ENCODE data around the gene ALG14. TPM values are rescaled to one million over a fixed set of nuclear protein-coding genes. Genes with fewer than 3 reads are reported as not detected.
A peak's percentile ranks its signal among the peaks of the same experiment; 100 is the strongest.
"Not testable (repeated sequence)": the region's sequence is repeated elsewhere in the genome, so short reads cannot be mapped to it uniquely, and the experiment has no call there.

The ALG14 gene
- total and polyA plus RNA-seq, 2 donors from 2014 or later, result 8.6 to 11.3 TPM

- H3K4me1 ChIP-seq (ENCODE audit: control insufficient read depth in 2 of 3, insufficient read depth in 2 of 3, low read depth in 1 of 3, low read length in 3 of 3); H3K27ac ChIP-seq (ENCODE audit: low read depth in 2 of 2, low read length in 2 of 2); H3K36me3 ChIP-seq (ENCODE audit: control insufficient read depth in 2 of 3, insufficient read depth in 3 of 3, low read length in 3 of 3); DNase-seq; H3K9me3 ChIP-seq (ENCODE audit: control insufficient read depth in 2 of 3, insufficient read depth in 1 of 3, low read length in 3 of 3); H3K27me3 ChIP-seq (ENCODE audit: control insufficient read depth, insufficient read depth, low read length); FAIRE-seq; H3K4me3 ChIP-seq (ENCODE audit: low read length in 3 of 3); H3K9ac ChIP-seq (ENCODE audit: low read length in 3 of 3); intact Hi-C loops (cut with DNase I): not testable (repeated sequence)
Observed at GRCh38 chr1:95091290-95091689, 18.5 kb upstream of the ALG14 start.

- no peak overlapping the region for H3K27ac ChIP-seq (ENCODE audit: low read depth in 2 of 2, low read length in 2 of 2)
- no peaks in the 10 kb centered on the region for H3K9me3 ChIP-seq (ENCODE audit: control insufficient read depth in 2 of 3, insufficient read depth in 1 of 3, low read length in 3 of 3)
- no peaks in the 10 kb centered on the region for H3K27me3 ChIP-seq (ENCODE audit: control insufficient read depth, insufficient read depth, low read length)
- TF ChIP-seq, protein P1, sequence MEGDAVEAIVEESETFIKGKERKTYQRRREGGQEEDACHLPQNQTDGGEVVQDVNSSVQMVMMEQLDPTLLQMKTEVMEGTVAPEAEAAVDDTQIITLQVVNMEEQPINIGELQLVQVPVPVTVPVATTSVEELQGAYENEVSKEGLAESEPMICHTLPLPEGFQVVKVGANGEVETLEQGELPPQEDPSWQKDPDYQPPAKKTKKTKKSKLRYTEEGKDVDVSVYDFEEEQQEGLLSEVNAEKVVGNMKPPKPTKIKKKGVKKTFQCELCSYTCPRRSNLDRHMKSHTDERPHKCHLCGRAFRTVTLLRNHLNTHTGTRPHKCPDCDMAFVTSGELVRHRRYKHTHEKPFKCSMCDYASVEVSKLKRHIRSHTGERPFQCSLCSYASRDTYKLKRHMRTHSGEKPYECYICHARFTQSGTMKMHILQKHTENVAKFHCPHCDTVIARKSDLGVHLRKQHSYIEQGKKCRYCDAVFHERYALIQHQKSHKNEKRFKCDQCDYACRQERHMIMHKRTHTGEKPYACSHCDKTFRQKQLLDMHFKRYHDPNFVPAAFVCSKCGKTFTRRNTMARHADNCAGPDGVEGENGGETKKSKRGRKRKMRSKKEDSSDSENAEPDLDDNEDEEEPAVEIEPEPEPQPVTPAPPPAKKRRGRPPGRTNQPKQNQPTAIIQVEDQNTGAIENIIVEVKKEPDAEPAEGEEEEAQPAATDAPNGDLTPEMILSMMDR (IDR thresholded peaks at IDR 0.05; ENCODE audit: borderline replicate concordance, extremely low read depth, insufficient read depth), result no peak
- no peak for FAIRE-seq
- no peak for DNase-seq
- no peak overlapping the region for H3K4me3 ChIP-seq (ENCODE audit: low read length in 3 of 3)
- intact Hi-C loops (cut with DNase I), result no loop called here
- no peaks in the 10 kb centered on the region for H3K36me3 ChIP-seq (ENCODE audit: control insufficient read depth in 2 of 3, insufficient read depth in 3 of 3, low read length in 3 of 3)
- no peak overlapping the region for H3K9ac ChIP-seq (ENCODE audit: low read length in 3 of 3)
- H3K4me1 ChIP-seq (ENCODE audit: control insufficient read depth in 2 of 3, insufficient read depth in 2 of 3, low read depth in 1 of 3, low read length in 3 of 3), result peaks cover 0 to 3% (median 0%) of the 10 kb centered on the region in 3 donors
Observed at GRCh38 chr1:95089650-95090287, 17.0 kb upstream of the ALG14 start.

DNA sequence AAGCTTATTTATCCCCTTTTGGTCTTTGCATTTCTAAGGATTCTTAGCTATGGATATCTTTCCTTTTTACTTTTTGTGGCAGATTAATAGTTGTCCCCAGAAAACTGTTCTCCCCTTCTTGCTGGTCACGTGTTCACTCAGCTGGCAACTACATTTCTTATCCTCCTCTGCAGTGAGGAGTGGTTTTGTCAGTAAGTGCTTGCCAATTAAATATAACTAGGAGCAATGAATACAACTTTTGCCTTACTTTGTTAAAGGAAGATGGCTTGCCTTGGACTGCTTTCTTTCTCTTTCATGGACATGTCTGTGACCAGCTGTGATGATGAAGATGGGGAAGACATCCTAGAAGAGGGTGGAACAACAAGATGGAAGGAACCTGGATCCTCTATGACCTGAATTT is 15.6 kb upstream of the ALG14 start:
- FAIRE-seq (no peak), DNase-seq (no peak)
- TF ChIP-seq, protein P1 (IDR thresholded peaks at IDR 0.05; ENCODE audit: borderline replicate concordance, extremely low read depth, insufficient read depth), result no peak
- Histone ChIP-seq H3K9ac (ENCODE audit: low read length in 3 of 3) (no peak overlapping the region), H3K4me1 (ENCODE audit: control insufficient read depth in 2 of 3, insufficient read depth in 2 of 3, low read depth in 1 of 3, low read length in 3 of 3) (peaks cover 0 to 3% (median 0%) of the 10 kb centered on the region in 3 donors), H3K36me3 (ENCODE audit: control insufficient read depth in 2 of 3, insufficient read depth in 3 of 3, low read length in 3 of 3) (no peaks in the 10 kb centered on the region), H3K27ac (ENCODE audit: low read depth in 2 of 2, low read length in 2 of 2) (no peak overlapping the region), H3K27me3 (ENCODE audit: control insufficient read depth, insufficient read depth, low read length) (no peaks in the 10 kb centered on the region), H3K9me3 (ENCODE audit: control insufficient read depth in 2 of 3, insufficient read depth in 1 of 3, low read length in 3 of 3) (no peaks in the 10 kb centered on the region), H3K4me3 (ENCODE audit: low read length in 3 of 3) (no peak overlapping the region)
- intact Hi-C loops (cut with DNase I), result no loop called here

GRCh38 chr1:95086949-95087533 is 14.3 kb upstream of the ALG14 start:
- Histone ChIP-seq H3K4me3 (ENCODE audit: low read length in 3 of 3) (no peak overlapping the region), H3K9me3 (ENCODE audit: control insufficient read depth in 2 of 3, insufficient read depth in 1 of 3, low read length in 3 of 3) (no peaks in the 10 kb centered on the region), H3K27me3 (ENCODE audit: control insufficient read depth, insufficient read depth, low read length) (no peaks in the 10 kb centered on the region), H3K9ac (ENCODE audit: low read length in 3 of 3) (no peak overlapping the region), H3K4me1 (ENCODE audit: control insufficient read depth in 2 of 3, insufficient read depth in 2 of 3, low read depth in 1 of 3, low read length in 3 of 3) (peaks cover 0 to 3% (median 0%) of the 10 kb centered on the region in 3 donors), H3K27ac (ENCODE audit: low read depth in 2 of 2, low read length in 2 of 2) (peak overlapping the region in 1 of 2 donors; percentile 13), H3K36me3 (ENCODE audit: control insufficient read depth in 2 of 3, insufficient read depth in 3 of 3, low read length in 3 of 3) (no peaks in the 10 kb centered on the region)
- peak in 2 of 5 donors; percentile 12 to 27 for DNase-seq
- intact Hi-C loops (cut with DNase I), result no loop called here
- TF ChIP-seq, protein P1 (IDR thresholded peaks at IDR 0.05; ENCODE audit: borderline replicate concordance, extremely low read depth, insufficient read depth), result no peak
- FAIRE-seq, result no peak

All from kidney (tissue), 14 donors.